Naive thymus-derived CD4-positive, alpha-beta T cell (primary cell): ENCODE measurements around the gene FRMD5. TPM values are rescaled to one million over a fixed set of nuclear protein-coding genes. Genes with fewer than 3 reads are reported as not detected.
"Not testable (repeated sequence)": the region's sequence is repeated elsewhere in the genome, so short reads cannot be mapped to it uniquely, and the experiment has no call there.

Source experiments
- ATAC-seq: fragments of 150-1000 bp; cut with Tn5 transposase; 2 replicates; pipeline ENCODE4 v1.10.0; 2021; ENCODE audit warnings: mild to moderate bottlenecking, moderate library complexity
- CTCF ChIA-PET: fragments of 350-600 bp; sonication (Branson Sonifier 250); formaldehyde crosslinking; loops from one replicate; lab custom pipeline; 2021; ENCODE audit warnings: antibody characterized with exemption; lab: Charles Lee
- POLR2A ChIA-PET: fragments of 350-600 bp; sonication (Branson Sonifier 250); formaldehyde crosslinking; loops from one replicate; lab custom pipeline; 2021; ENCODE audit warnings: antibody characterized with exemption, inconsistent platforms; lab: Charles Lee
- DNase-seq, 9 donors: peaks; one replicate each; pipeline versions ENCODE4 v3.0.0 to v3.0.0-alpha.2; 2020 to 2022; ENCODE audit warnings: mixed read lengths in 1 of 9
- H3K27ac ChIP-seq: one replicate; pipeline ENCODE4 v1.7.0; 2013; ENCODE audit warnings: mild to moderate bottlenecking, low read depth, low read length, moderate library complexity
- H3K27me3 ChIP-seq, 2 donors: one replicate each; pipeline ENCODE4 v1.7.0; 2013; ENCODE audit warnings: low read length in 2 of 2, mild to moderate bottlenecking in 2 of 2, moderate library complexity in 2 of 2; ENCODE audit not compliant: control insufficient read depth in 2 of 2, insufficient read depth in 2 of 2
- H3K36me3 ChIP-seq, 3 experiments: 1 replicate in 2 of 3; 2 replicates in 1 of 3; pipeline ENCODE4 v1.7.0; 2013; ENCODE audit warnings: low read length in 3 of 3, mild to moderate bottlenecking in 3 of 3, moderate library complexity in 1 of 3; ENCODE audit not compliant: insufficient read depth in 3 of 3, control insufficient read depth in 2 of 3
- H3K4me1 ChIP-seq, 2 donors: one replicate each; pipeline ENCODE4 v1.7.0; 2013; ENCODE audit warnings: low read length in 2 of 2, mild to moderate bottlenecking in 2 of 2, moderate library complexity in 1 of 2; ENCODE audit not compliant: control insufficient read depth in 2 of 2, insufficient read depth in 2 of 2
- H3K4me3 ChIP-seq: 2 replicates; pipeline ENCODE4 v1.7.0; 2013; ENCODE audit warnings: mild to moderate bottlenecking, low read length
- H3K9me3 ChIP-seq, 3 experiments: 1 replicate in 2 of 3; 2 replicates in 1 of 3; pipeline ENCODE4 v1.7.0; 2013; ENCODE audit warnings: low read length in 3 of 3; ENCODE audit not compliant: control insufficient read depth in 2 of 3
- H3K27ac Mint-ChIP-seq, 9 donors: one replicate each; pipeline ENCODE4 v1.8.0; 2020 to 2022; ENCODE audit warnings: mixed read lengths in 9 of 9, mild to moderate bottlenecking in 8 of 9, moderate library complexity in 5 of 9, inconsistent platforms in 2 of 9
- H3K27me3 Mint-ChIP-seq, 5 donors: one replicate each; pipeline ENCODE4 v1.8.0; 2021 to 2022; ENCODE audit warnings: mixed read lengths in 5 of 5, mild to moderate bottlenecking in 1 of 5
- H3K36me3 Mint-ChIP-seq, 5 donors: one replicate each; pipeline ENCODE4 v1.8.0; 2020 to 2022; ENCODE audit warnings: mixed read lengths in 5 of 5, mild to moderate bottlenecking in 3 of 5, inconsistent platforms in 1 of 5
- H3K4me1 Mint-ChIP-seq, 7 donors: one replicate each; pipeline ENCODE4 v1.8.0; 2020 to 2022; ENCODE audit warnings: mixed read lengths in 7 of 7, mild to moderate bottlenecking in 3 of 7, inconsistent platforms in 1 of 7
- H3K4me3 Mint-ChIP-seq, 10 donors: one replicate each; pipeline ENCODE4 v1.8.0; 2020 to 2022; ENCODE audit warnings: mild to moderate bottlenecking in 10 of 10, mixed read lengths in 10 of 10, moderate library complexity in 6 of 10, inconsistent platforms in 2 of 10
- H3K9me3 Mint-ChIP-seq, 11 donors: one replicate each; pipeline ENCODE4 v1.8.0; 2020 to 2022; ENCODE audit warnings: mixed read lengths in 11 of 11, mild to moderate bottlenecking in 4 of 11, inconsistent platforms in 1 of 11, moderate library complexity in 1 of 11
- intact Hi-C, 2 donors: fragments of 100-400 bp; cut with micrococcal nuclease; formaldehyde crosslinking; loops; one replicate each; pipeline ENCODE4 v1.15.1; 2023
- polyA plus RNA-seq, 2 donors: library from polyadenylated mRNA; unstranded; fragments of 300-500 nt; fragmentation: Illumina TruSeq; gene quantifications; one replicate each; pipeline ENCODE4 v1.2.3, GENCODE V29; 2021
- total RNA-seq, 6 experiments: library from RNA in 5 of 6; stranded (reverse) in 5 of 6; gene quantifications; 1 replicate in 5 of 6; 2 replicates in 1 of 6; pipeline ENCODE4 v1.2.3 and lab custom pipeline; 2021 to 2026

The FRMD5 gene
- total RNA-seq (under 1 TPM in 1 of 5 experiments, not detected in 4; 0.35 TPM), polyA plus RNA-seq (under 1 TPM; 0.31 to 0.39 TPM), total RNA-seq (lab: John Stamatoyannopoulos, UW) (not detected)

GRCh38 chr15:44195151-44195740 is at the start of gene FRMD5:
TSS of gene FRMD5 (minus strand) at chr15:44195271.
- H3K27ac Mint-ChIP-seq: peak within 1 kb of the TSS in 4 of 9 donors; percentile 10 to 43 (median 38)
- Histone ChIP-seq H3K27ac (no peak within 1 kb of the TSS), H3K27me3 (peaks cover 4 to 9% of the 10 kb centered on the region in 2 donors), H3K4me3 (peak within 1 kb of the TSS; percentile 67), H3K9me3 (no peaks in the 10 kb centered on the region), H3K4me1 (peaks cover 4 to 11% of the 10 kb centered on the region in 2 donors), H3K36me3 (no peaks in the 10 kb centered on the region)
- CTCF ChIA-PET: no interaction called here
- DNase-seq (peak; percentile 70 to 90 (median 85)), ATAC-seq (peak; percentile 98)
- POLR2A ChIA-PET: no interaction called here
- no peaks in the 10 kb centered on the region for H3K36me3 Mint-ChIP-seq
- peaks cover 62 to 77% (median 72%) of the 10 kb centered on the region in 5 donors for H3K27me3 Mint-ChIP-seq
- H3K4me1 Mint-ChIP-seq: peaks cover 6 to 26% (median 18%) of the 10 kb centered on the region in 7 donors
- intact Hi-C loops: loop anchor here (1.0 to 2.0 kb wide), 3 partner anchors 24 to 232 kb away; partner anchors contain the start of genes GOLM2 (in 2 of the 2) and CTDSPL2 (in 1 of the 2)
- H3K4me3 Mint-ChIP-seq: peak within 1 kb of the TSS; percentile 76 to 94 (median 90)
- H3K9me3 Mint-ChIP-seq: no peaks in the 10 kb centered on the region

GRCh38 chr15:44243829-44244228 is 48.8 kb upstream of the FRMD5 start:
- CTCF ChIA-PET: no interaction called here

GRCh38 chr15:44243141-44243540 is 48.1 kb upstream of the FRMD5 start:
- Histone ChIP-seq H3K4me3 (no peak overlapping the region), H3K9me3 (no peaks in the 10 kb centered on the region), H3K4me1 (no peaks in the 10 kb centered on the region), H3K27ac (no peak overlapping the region), H3K36me3 (no peaks in the 10 kb centered on the region), H3K27me3 (peaks cover 0 to 3% of the 10 kb centered on the region in 2 donors)
- ChIA-PET POLR2A (no interaction called here), CTCF (no interaction called here)
- Mint-ChIP-seq H3K9me3 (no peaks in the 10 kb centered on the region), H3K36me3 (no peaks in the 10 kb centered on the region), H3K27me3 (peaks cover 0 to 8% (median 4%) of the 10 kb centered on the region in 5 donors), H3K4me3 (no peak overlapping the region), H3K4me1 (no peaks in the 10 kb centered on the region), H3K27ac (no peak overlapping the region)
- intact Hi-C loops: no loop called here
- ATAC-seq (no peak), DNase-seq (no peak)

More at GRCh38 chr15:44243829-44244228, 48.8 kb upstream of the FRMD5 start:
- intact Hi-C loops: no loop called here
- Mint-ChIP-seq H3K27me3 (peaks cover 0 to 8% (median 4%) of the 10 kb centered on the region in 5 donors), H3K27ac (no peak overlapping the region), H3K4me3 (no peak overlapping the region), H3K9me3 (no peaks in the 10 kb centered on the region), H3K4me1 (no peaks in the 10 kb centered on the region), H3K36me3 (no peaks in the 10 kb centered on the region)
- Histone ChIP-seq H3K36me3 (no peaks in the 10 kb centered on the region), H3K4me1 (no peaks in the 10 kb centered on the region), H3K9me3 (no peaks in the 10 kb centered on the region), H3K4me3 (no peak overlapping the region), H3K27me3 (peaks cover 0 to 3% of the 10 kb centered on the region in 2 donors), H3K27ac (no peak overlapping the region)
- DNase-seq: no peak
- ATAC-seq: no peak
- POLR2A ChIA-PET: interaction anchor here (0.5 kb wide), 1 partner anchor 44 kb away, joined by 3 read pairs; no protein-coding TSS in a partner anchor

GRCh38 chr15:44231842-44232241 is 36.8 kb upstream of the FRMD5 start:
- H3K27me3 ChIP-seq: no peaks in the 10 kb centered on the region
- no peaks in the 10 kb centered on the region for H3K36me3 ChIP-seq
- ATAC-seq (no peak), DNase-seq (no peak)
- no peak overlapping the region for H3K27ac ChIP-seq
- intact Hi-C loops: no loop called here
- H3K27me3 Mint-ChIP-seq: peaks cover 0 to 13% (median 0%) of the 10 kb centered on the region in 5 donors
- ChIA-PET POLR2A (no interaction called here), CTCF (no interaction called here)
- no peaks in the 10 kb centered on the region for H3K4me1 ChIP-seq
- no peak overlapping the region for H3K4me3 ChIP-seq
- no peaks in the 10 kb centered on the region for H3K4me1 Mint-ChIP-seq
- no peak overlapping the region for H3K27ac Mint-ChIP-seq
- no peak overlapping the region for H3K4me3 Mint-ChIP-seq
- no peaks in the 10 kb centered on the region for H3K9me3 ChIP-seq
- H3K9me3 Mint-ChIP-seq: peaks cover 0 to 3% (median 0%) of the 10 kb centered on the region in 11 donors
- no peaks in the 10 kb centered on the region for H3K36me3 Mint-ChIP-seq

GRCh38 chr15:44229301-44229700 is 34.2 kb upstream of the FRMD5 start:
- CTCF ChIA-PET, POLR2A ChIA-PET, DNase-seq, H3K4me1 Mint-ChIP-seq, ATAC-seq, intact Hi-C loops, H3K36me3 ChIP-seq, H3K4me1 ChIP-seq, H3K27ac Mint-ChIP-seq, H3K9me3 Mint-ChIP-seq, H3K27me3 ChIP-seq, H3K4me3 ChIP-seq, H3K36me3 Mint-ChIP-seq, H3K27ac ChIP-seq, H3K4me3 Mint-ChIP-seq, H3K9me3 ChIP-seq: not testable (repeated sequence)
- peaks cover 0 to 29% (median under 1%) of the 10 kb centered on the region in 5 donors for H3K27me3 Mint-ChIP-seq

- Mint-ChIP-seq H3K27me3 (peaks cover 0 to 29% (median 6%) of the 10 kb centered on the region in 5 donors), H3K9me3 (peaks cover 0 to 5% (median 0%) of the 10 kb centered on the region in 11 donors), H3K36me3 (no peaks in the 10 kb centered on the region), H3K4me3 (no peak overlapping the region), H3K27ac (no peak overlapping the region), H3K4me1 (peaks cover 0 to 1% (median 0%) of the 10 kb centered on the region in 7 donors)
- Histone ChIP-seq H3K4me3 (no peak overlapping the region), H3K9me3 (no peaks in the 10 kb centered on the region), H3K4me1 (no peaks in the 10 kb centered on the region), H3K27ac (no peak overlapping the region), H3K36me3 (no peaks in the 10 kb centered on the region), H3K27me3 (no peaks in the 10 kb centered on the region)
- POLR2A ChIA-PET: no interaction called here
- no peak for DNase-seq
- intact Hi-C loops: no loop called here
- no peak for ATAC-seq
- CTCF ChIA-PET: no interaction called here
Measured at GRCh38 chr15:44227584-44227983, 32.5 kb upstream of the FRMD5 start.

GRCh38 chr15:44227001-44227400 is 31.9 kb upstream of the FRMD5 start:
- H3K36me3 ChIP-seq, H3K36me3 Mint-ChIP-seq, POLR2A ChIA-PET, H3K27ac ChIP-seq, H3K4me1 ChIP-seq, ATAC-seq, H3K4me3 ChIP-seq, CTCF ChIA-PET, H3K4me3 Mint-ChIP-seq, DNase-seq, H3K27me3 ChIP-seq, H3K27ac Mint-ChIP-seq, H3K9me3 Mint-ChIP-seq, intact Hi-C loops, H3K4me1 Mint-ChIP-seq, H3K9me3 ChIP-seq: not testable (repeated sequence)
- peaks cover 0 to 29% (median 6%) of the 10 kb centered on the region in 5 donors for H3K27me3 Mint-ChIP-seq
